ENCODE measurements around the gene MXD3.
"Not testable (repeated sequence)": the region's sequence is repeated elsewhere in the genome, so short reads cannot be mapped to it uniquely, and the experiment has no call there.

MXD3 gene

DNA sequence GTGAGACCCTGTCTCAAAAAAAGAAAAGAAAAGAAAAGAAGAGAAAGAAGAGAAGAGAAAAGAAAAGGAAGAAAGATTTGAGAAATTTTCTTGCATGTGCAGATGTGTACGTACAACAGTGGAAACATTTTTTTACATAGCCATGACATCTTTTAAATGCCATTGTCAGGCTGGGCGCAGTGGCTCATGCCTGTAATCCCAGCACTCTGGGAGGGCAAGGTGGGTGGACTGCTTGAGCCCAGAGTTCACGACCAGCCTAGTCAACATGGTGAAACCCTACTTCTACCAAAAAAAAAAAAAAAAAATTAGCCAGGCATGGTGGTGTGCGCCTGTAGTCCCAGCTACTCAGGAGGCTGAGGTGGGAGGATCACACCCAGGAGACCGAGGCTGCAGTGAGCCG, 33.2 kb upstream of the MXD3 start:
- DNase-seq (ENCODE audit: insufficient read length, low spot score) (no peak), FAIRE-seq (no peak)

DNA sequence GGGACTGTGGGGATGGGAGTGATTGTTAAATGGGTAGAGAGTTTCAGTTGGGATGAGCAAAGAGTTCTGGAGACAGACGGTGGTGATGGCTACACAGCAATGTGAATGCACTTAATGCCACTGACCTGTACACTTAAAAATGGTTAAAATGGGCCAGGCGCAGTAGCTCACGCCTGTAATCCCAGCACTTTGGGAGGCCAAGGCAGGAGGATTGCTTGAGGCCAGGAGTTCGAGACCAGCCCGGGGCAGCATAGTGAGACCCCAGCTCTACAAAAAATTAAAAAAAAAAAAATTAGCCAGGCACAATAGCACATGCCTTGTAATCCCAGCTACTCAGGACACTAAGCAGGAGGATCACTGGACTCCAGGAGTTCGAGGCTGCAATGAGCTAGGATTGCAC, 32.1 kb upstream of the MXD3 start:
- FAIRE-seq: no peak
- no peak for DNase-seq (ENCODE audit: insufficient read length, low spot score)

DNA sequence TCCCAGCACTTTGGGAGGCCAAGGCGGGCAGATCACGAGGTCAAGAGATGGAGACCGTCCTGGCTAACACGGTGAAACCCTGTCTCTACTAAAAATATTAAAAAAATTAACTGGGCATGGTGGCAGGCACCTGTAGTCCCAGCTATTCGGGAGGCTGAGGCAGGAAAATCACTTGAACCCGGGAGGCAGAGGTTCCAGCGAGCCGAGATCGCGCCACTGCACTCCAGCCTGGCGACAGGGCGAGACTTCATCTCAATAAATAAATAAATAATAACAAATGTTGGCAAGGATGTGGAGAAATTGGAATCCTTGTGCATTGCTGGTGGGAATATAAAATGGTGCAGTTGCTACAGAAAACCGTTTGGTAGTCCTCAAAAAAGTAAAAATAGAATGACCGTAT, 31.3 kb upstream of the MXD3 start:
- not testable (repeated sequence) for FAIRE-seq; DNase-seq (ENCODE audit: insufficient read length, low spot score)

DNA sequence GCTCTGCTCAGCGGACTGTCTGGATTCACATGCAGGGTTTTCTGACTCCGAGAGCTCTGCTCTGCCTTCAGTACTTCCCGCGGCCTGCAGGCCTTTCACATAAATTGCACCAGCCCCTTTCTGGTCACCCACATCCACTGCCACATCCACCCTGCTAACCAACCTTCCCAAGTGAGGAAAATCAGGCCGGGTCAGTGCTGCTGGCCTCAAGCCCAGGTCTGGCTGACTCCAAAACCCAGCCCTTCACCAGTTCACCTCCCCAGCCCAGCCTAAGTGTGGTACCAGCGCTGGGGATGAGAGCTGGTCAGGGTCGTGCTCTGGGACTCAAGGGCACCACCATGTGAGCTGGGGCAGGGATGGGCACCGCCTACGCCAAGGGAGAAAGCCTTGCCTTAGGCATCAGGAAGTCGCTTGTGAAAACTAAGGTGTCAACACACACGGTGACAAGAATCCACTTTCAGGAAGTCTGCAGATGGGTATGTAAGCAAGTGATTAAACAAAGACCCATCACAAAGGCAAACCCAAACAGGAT, 27.5 kb upstream of the MXD3 start:
- FAIRE-seq: no peak
- DNase-seq (ENCODE audit: insufficient read length, low spot score): no peak

DNA sequence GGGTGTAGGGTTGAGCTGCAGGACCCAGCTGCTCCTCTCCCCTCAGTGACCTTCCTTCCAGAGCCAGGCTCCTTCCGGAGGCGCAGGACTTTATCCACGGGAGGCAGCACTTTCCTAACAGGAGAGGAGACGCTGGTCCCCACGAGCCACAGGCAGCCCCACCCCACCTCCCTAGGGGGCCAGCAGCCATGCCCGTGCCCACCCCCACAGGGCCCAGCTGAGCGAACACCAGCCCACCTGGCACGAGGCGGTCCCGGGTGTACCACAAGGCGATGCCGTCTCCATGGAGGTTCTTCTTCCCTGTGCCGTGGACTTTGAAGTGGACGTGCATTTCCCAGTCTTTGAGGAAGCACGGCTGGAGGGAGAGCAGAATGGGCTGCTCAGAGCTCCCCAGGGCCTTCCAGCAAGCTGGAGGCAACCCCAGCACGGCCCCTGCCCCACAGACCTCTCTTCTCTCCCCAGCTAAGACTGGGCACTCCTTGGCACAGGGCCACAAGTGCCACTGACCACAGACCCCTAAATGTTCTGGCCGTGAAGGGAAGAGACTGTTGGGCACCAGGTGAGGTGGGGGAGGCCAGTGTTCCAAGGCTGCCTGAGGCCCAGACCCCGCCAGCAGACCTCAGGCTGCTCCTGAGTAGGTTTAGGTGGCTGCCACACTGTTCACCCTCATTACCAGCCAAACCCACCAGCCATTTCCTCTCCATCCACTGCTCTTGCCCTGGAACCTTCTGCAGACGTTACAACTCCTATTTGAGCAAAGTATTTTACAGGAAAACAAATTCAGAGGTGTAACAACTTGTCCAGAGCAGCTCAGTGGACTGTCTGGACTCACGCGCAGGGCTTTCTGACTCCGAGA, 26.8 kb upstream of the MXD3 start:
- no peak for FAIRE-seq

DNA sequence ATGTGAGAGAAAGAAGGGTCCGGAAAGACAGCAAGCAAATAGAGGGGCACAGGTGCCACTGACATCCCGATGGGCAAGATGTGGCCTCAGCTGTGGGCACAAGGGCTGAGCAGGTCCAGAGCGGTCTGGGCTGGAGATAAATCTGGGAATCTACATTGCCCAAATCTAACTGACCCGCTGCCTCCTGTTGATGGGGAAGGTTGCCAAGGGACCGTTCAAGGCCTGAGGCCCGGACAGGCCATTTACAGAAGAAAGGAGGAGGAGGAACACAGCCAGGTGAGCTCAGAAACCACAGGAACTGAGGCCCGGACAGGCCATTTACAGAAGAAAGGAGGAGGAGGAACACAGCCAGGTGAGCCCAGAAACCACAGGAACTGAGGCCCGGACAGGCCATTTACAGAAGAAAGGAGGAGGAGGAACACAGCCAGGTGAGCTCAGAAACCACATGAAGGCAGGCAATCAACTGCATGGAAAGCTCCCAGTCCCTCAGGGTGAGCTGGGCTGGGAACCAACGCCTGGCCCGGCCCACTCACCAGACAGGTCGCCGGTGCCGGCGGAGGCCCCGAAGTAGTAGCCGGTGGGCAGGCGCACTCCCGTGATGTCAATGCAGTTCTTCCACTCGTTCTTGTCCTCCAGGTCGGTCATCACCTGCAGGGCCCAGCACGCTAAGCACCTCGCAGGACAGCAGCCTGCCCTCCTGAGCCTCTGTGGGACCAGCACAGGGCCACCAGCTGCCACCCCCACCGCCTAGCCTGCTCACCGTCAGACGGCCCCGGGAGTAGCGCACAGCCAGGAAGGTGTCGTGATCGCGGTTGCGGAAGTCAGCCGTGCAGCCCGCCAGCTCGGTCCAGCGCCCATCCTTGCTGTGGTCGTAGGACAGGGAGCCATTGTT, 25.2 kb upstream of the MXD3 start:
- DNase-seq (ENCODE audit: insufficient read length, low spot score) (no peak), FAIRE-seq (no peak)

More for the DNA sequence above, 26.8 kb upstream of the MXD3 start:
- DNase-seq (ENCODE audit: insufficient read length, low spot score): no peak

DNA sequence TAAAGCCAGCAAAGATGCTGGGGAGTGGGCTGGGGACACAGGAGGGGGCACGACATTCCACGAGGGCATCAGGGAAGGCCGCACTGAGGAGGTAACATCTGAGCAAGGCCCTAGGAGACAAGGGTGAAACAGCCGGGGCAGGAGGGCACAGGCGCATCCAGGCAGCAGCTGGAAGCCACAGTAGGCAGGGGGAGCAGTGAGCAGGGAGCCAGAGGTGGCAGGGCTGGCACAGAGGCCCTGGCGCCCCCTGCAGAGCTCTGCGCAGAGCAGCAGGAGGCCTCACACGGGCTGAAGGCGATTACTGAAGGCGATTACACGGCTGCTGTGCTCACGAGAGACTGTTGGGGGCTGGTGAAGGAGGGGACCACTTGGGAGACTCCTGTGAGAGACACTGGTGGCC, 24.4 kb upstream of the MXD3 start:
- no peak for DNase-seq (ENCODE audit: insufficient read length, low spot score)
- FAIRE-seq: no peak

DNA sequence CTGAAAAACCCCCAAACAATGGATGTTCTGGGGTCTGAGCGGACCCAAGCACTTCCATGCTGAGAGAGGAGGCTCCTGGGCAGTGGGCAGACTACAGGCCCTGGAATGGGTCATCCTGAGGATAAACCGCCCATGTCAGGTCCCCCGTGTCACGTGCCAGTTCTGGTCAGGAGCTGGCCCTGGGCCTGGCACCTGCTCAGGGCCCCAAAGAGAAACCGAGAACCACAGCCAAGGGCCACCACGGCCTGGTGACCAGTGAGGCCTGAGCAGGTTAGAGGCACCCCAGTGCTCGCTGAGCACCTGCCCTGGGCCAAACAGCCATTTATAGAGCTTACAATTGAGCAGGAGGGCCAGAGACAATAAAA, 24.0 kb upstream of the MXD3 start:
- FAIRE-seq (no peak), DNase-seq (ENCODE audit: insufficient read length, low spot score) (no peak)

DNA sequence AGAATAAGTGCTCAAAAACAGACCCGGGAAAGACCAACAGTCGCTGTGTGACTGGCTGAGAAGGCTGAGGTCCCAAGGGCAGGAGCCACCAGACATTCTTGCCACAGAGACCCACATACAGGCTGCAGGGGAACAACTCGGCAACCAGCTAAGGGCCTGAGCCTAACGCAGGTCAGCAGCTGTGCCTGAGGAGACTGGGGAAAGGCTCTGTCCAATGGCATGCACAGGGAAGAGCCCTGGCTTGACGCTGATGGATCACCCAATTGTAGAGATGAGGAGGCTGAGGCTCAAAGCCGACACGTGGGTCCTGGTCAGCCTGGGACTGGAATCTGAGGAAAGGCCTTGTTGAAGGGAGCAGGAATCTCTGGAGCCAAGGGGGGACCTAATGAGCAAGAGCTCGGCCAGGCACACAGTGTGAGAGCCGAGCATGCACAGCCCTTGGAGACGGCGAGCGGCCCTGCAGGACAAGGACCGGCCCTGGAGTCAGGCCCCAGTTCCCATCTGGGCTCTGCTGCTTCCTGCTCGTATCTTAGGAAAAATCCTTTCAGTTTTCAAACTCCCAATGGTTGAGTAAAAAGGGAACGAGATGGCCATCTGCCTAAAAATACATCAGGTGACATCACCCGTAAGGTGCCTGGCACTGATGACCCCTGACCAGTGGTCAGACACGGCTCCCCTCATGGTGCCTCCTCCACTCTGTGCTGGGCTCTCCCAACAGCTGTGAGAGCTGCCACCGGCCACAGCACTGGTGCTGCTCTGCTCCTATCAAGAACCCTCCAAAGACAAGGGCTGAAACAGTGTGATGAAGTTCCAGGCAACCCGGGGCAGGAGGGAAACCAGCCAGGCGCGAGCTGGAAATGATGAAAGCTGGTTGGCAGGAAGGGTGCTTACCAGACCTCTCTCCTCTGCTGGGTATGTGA, 23.3 kb upstream of the MXD3 start:
- DNase-seq (ENCODE audit: insufficient read length, low spot score) (no peak), FAIRE-seq (no peak)

DNA sequence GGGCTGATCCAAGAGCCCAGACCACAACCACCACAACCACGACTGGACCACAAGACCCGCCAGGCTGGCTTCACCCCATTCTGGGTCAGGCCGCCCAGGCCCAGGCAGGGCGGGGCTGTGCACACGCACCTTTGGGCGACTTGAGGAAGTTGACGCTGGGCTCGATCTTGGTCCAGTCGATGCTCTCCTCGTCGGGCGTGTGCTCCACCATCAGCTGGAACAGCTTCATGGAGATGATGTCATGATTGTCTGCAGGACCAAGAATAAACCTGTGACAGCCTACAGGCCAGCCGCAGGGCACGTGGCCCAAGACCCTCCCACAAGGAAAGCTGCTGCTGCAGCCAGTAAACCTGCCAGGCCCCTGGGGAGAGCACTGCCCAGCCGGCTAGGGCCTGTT, 22.5 kb upstream of the MXD3 start:
- no peak for DNase-seq (ENCODE audit: insufficient read length, low spot score)
- FAIRE-seq: no peak

DNA sequence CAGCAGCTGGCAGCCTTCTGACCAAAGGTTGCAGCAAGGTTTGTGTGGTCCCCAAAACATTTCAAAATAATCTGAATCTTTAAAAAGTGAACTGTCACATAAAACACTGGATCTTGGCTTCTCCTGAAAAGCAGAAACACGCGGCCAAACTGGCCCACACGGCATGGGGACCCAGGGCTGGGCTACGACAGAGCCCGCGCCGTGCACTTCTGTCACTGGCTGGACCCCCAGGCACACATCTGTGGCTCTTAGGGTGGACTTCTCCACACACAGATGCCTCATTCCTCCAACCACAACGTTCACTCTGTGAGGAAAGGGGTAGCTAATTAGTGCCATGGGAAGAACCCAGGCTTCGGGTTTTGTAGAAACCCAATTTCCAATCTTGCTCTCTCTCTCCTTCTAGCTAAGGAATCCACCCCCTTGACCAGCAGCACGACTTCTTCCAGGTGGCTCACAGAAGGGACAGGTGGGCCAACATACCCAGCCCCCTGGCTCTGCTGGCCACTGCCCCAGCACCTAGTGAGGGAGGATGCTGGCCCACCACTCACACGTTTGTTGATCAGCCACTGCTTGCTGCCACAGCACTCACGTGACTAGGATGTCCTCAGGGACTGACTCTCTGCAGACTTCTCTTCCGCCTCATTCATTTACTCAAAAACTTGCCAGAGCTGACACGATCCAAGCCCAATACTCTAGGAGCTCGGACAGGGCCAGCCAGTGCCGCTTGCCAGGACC, 21.9 kb upstream of the MXD3 start:
- no peak for FAIRE-seq
- no peak for DNase-seq (ENCODE audit: insufficient read length, low spot score)

DNA sequence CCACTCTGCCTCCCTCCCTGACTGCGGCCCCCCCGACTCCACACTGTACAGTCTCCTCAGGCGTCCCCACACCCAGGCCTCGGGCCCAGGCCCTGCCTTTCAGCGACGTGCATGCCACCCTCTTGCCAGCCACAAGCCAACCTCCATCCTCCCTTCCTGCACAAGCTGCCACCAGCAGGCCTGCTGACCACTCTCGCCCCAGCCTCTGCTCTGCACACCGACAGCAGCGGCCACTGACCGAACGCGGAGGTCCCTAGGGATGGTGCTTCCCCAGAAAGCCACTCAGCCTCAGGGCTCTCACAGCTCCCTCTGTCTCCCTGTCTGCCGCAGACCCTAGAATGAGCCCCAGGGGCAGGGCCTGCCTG, 21.2 kb upstream of the MXD3 start:
- FAIRE-seq (no peak), DNase-seq (ENCODE audit: insufficient read length, low spot score) (no peak)

DNA sequence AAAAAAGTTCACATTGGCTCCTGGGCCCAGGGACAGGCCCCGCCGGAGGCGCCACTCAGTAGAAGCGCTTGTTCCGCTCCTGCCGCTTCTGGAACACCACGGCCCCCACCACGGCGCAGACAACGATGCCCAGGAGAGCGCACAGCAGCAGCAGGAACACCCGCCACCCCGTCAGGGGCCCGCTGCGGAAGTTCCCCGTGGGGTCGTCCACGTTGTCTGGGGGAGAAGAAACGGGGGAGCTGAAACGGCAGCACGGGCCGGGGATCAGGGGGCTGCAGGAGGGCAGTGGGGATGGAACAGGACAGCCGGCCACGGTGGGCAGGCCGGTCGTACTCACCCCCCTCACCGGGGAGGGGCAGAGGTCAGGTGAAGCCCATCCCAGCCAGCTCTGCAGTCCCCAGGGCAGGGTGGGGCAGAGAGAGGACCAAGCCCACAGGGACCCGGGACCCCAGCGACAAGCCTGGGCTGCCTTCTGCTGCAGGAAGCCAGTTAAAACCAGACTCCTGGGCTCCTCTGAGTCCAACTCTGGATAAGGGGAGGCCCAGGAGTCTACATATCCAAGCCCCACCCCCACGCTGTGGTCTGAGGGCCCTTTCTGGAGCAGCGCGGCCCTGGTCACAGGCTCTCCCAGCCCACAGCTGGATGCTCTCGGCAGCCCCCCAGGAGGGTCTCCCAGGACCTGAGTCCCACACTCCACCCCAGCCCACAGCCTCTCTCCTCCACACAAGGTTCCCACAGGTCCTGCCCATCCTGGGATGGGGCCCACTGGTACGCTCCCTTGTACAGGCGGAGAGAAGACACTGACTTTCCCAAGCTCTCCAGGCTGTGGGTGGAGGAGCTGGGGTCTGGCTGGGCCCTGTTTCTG, 20.6 kb upstream of the MXD3 start:
- DNase-seq (ENCODE audit: insufficient read length, low spot score) (no peak), FAIRE-seq (no peak)

DNA sequence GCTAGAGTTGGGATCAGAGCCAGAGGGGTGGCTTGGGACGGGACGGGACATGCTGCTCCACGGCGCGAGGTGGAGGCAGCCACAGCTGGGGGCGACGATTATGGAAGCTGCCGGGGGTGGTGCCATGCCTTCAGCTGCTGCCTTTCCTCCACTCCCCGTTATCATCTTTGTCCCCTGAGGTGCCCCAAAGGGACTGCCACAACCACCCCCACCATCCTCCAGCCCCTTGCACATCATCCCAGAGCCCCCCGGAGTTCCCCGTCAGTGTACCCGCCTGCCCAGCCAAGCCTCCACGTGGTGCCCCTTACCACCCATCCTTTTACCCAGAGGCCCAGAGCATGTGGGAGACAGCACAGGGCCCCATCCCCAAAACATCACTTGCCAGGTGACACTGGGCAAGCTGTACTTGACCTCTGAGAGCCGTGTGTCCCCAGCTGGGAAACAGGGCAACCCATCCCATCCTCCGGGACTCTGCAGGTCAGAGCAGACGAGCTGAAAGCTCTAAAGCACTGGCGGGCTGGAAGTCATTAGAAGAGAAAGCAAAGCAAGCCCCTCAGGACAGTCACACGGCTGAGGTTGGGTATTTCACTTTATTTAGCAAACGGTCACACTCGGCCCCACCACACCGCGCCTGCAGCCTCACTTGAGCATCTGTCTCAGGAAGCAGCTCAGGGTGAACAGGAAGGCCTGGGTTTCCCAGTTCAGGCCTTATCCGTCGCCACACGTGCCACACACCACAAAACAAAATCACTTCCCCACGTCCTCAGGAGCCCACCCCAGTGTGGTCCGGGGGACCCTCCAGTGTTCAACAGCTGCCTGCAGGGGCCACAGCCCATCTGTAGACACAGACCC, 19.5 kb upstream of the MXD3 start:
- DNase-seq (ENCODE audit: insufficient read length, low spot score): no peak
- FAIRE-seq: no peak

DNA sequence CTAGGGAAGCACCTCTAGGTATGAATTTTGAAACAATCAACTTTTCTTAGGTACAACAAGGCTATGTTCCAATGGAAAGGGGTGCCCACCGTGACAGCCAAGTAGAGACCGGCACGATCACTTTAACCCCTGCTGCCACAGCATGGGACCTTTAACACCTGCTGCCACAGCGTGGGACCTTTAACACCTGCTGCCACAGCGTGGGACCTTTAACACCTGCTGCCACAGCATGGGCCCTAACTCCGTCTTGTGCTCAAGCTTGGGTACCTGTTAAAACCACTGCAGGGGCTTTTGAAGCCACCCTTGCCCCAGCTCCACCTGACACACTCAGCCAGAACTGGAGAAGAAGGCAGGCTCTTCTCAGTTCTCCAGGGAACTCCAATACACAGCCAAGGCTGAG, 18.2 kb upstream of the MXD3 start:
- DNase-seq (ENCODE audit: insufficient read length, low spot score): no peak
- FAIRE-seq: no peak

DNA sequence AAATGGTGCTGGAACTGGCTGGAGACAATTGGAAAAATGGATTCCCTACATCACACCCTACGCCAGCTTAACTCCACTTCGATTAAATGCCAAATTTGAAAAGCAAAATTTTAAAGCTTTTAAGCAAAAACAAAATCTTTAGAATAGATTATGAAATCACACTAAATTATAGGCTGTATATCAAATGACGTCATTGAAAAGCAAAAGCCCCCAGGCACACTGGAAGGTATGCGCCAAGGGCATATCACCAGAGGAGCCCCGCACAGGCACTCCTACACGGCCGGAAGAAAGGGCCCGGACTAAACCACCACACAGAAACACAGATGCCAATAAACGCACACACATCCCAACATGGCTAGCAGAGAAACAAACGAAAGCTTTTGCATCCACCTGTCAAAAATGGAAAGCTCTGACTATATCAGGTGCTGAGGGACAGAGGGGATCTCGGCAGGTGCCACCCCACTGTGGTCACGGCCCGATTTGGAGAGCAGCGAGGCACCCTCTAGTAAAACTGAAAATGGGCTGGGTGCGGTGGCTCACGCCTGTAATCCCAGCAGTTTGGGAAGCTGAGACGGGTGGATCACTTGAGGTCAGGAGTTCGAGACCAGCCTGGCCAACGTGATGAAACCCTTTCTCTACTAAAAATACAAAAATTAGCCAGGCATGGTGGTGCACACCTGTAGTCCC, 17.0 kb upstream of the MXD3 start:
- DNase-seq (ENCODE audit: insufficient read length, low spot score): no peak
- FAIRE-seq: no peak

Measured in HTR-8/SVneo (cell line).